NCI-H1092 (cell line): ENCODE results near the gene RGS10.
"Not testable (repeated sequence)": the region's sequence is repeated elsewhere in the genome, so short reads cannot be mapped to it uniquely, and the experiment has no call there.

Experiments
- DNase-seq: peaks from one replicate; lab custom pipeline; 2025; lab: John Stamatoyannopoulos, UW

The RGS10 gene

GRCh38 chr10:119542357-119542987, at the start of gene RGS10:
Gene RGS10, minus strand, starts transcription at chr10:119542719. Its CDS starts 81 bp downstream, at chr10:119542638.
- DNase-seq = no peak

- DNase-seq = no peak
Observed at GRCh38 chr10:119588071-119588470, 45.6 kb upstream of the RGS10 start.

- no peak for DNase-seq
Observed at GRCh38 chr10:119578355-119578754, 35.8 kb upstream of the RGS10 start.

- no peak for DNase-seq
Observed at GRCh38 chr10:119575991-119576390, 33.5 kb upstream of the RGS10 start.

- DNase-seq = no peak
Observed at GRCh38 chr10:119575506-119575905, 33.0 kb upstream of the RGS10 start.

- no peak for DNase-seq
Observed at GRCh38 chr10:119567978-119568377, 25.5 kb upstream of the RGS10 start.

- DNase-seq = no peak
Observed at GRCh38 chr10:119562097-119562496, 19.6 kb upstream of the RGS10 start.

- DNase-seq = not testable (repeated sequence)
Observed at GRCh38 chr10:119559511-119559910, 17.0 kb upstream of the RGS10 start.

GRCh38 chr10:119556081-119556480, 13.6 kb upstream of the RGS10 start:
- DNase-seq = not testable (repeated sequence)

- DNase-seq = no peak
Observed at GRCh38 chr10:119555178-119555784, 12.8 kb upstream of the RGS10 start.

- DNase-seq = no peak
Observed at GRCh38 chr10:119550827-119551226, 8.3 kb upstream of the RGS10 start.

GRCh38 chr10:119549247-119549999, 6.9 kb upstream of the RGS10 start:
- no peak for DNase-seq

GRCh38 chr10:119546009-119546408, 3.5 kb upstream of the RGS10 start:
- no peak for DNase-seq

- no peak for DNase-seq
Observed at GRCh38 chr10:119545310-119545709, 2.8 kb upstream of the RGS10 start.

- DNase-seq = no peak
Observed at GRCh38 chr10:119543814-119544642, 1.5 kb upstream of the RGS10 start.

- no peak for DNase-seq
Observed at GRCh38 chr10:119542988-119543813, 682 bp upstream of the RGS10 start.

GRCh38 chr10:119541459-119542356, 811 bp downstream of the RGS10 start:
- DNase-seq = no peak

- DNase-seq = no peak
Observed at GRCh38 chr10:119541046-119541445, 1.5 kb downstream of the RGS10 start.

GRCh38 chr10:119540038-119540437, 2.5 kb downstream of the RGS10 start:
- no peak for DNase-seq

GRCh38 chr10:119539359-119539825, 3.1 kb downstream of the RGS10 start:
- DNase-seq = no peak
